GM08714 (cell line): Measurements from ENCODE around the gene PLAC8.
"Not testable (repeated sequence)": the region's sequence is repeated elsewhere in the genome, so short reads cannot be mapped to it uniquely, and the experiment has no call there.

Experiments used
- H3K4me3 ChIP-seq: fragments of 200-500 bp; sonication (Bioruptor generic); 2 replicates; pipeline ENCODE4 v1.5.1; 2014; ENCODE audit warnings: mild to moderate bottlenecking, low read length, inconsistent platforms
- ZNF274 ChIP-seq: IDR thresholded peaks from 2 replicates; pipeline ENCODE4 v1.6.1; 2012; ENCODE audit warnings: mild to moderate bottlenecking, low read depth, low read length

PLAC8 gene

DNA sequence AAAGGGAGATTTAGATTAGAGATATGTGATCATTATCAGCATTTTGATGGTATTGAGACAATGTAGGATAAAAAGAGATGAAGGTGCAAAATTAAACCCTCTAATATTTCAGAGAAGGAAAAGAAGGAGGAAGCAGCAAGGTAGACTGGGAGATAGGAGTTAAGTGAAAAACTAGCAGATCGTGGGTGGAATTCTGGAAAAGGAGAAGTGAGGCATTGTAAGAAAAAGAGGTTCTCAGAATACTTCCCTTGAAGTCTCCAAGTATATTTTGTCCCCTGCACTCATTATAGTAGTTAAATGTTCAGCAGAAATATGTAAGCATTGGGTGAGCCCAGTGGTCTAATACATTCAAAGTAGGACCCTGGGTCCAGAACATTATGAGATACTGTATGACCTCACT is 49.3 kb downstream of the PLAC8 start:
- H3K4me3 ChIP-seq: no peak overlapping the region
- no peak for TF ChIP-seq ZNF274

DNA sequence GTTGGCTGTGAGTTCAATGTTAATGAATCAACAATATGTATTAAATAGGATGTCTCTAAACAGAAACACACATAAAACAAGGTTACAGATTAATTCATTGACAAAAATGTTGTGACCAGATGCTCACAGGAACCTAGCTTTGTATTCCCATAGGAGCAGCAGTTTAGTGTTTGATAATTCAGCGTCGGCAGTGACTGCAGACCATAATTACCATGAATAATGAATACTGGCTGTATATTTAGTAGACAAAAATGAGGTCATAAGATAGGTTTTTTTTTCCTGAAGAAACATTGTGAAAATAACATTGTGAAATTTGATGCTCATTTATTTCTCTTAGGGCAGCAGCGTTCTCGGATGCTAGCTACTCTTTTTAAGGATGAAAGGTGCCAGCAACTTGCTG is 51.8 kb downstream of the PLAC8 start:
- H3K4me3 ChIP-seq: no peak overlapping the region
- TF ChIP-seq ZNF274: no peak

- no peak for TF ChIP-seq ZNF274
- no peak overlapping the region for H3K4me3 ChIP-seq
These were observed 59.6 kb downstream of the PLAC8 start for GRCh38 chr4:83054928-83055327.

DNA sequence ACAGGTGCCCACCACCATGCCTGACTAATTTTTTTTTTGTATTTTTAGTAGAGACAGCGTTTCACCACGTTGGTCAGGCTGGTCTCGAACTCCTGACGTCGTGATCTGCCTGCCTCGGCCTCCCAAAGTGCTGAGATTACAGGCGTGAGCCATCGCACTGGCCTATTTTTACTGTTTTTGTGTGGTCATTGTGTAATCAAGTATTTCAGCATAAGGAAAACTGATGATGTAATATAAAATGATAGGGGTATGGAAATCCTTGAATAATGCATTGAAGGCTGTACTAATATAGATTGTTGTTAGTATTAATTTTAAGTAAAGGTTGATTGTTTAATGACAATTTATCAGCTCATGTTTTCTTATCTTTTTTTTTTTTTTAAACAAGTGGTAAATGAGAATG is 65.7 kb downstream of the PLAC8 start:
- H3K4me3 ChIP-seq: not testable (repeated sequence)

- no peak for TF ChIP-seq ZNF274
These were observed 67.6 kb downstream of the PLAC8 start for GRCh38 chr4:83046693-83047473.

DNA sequence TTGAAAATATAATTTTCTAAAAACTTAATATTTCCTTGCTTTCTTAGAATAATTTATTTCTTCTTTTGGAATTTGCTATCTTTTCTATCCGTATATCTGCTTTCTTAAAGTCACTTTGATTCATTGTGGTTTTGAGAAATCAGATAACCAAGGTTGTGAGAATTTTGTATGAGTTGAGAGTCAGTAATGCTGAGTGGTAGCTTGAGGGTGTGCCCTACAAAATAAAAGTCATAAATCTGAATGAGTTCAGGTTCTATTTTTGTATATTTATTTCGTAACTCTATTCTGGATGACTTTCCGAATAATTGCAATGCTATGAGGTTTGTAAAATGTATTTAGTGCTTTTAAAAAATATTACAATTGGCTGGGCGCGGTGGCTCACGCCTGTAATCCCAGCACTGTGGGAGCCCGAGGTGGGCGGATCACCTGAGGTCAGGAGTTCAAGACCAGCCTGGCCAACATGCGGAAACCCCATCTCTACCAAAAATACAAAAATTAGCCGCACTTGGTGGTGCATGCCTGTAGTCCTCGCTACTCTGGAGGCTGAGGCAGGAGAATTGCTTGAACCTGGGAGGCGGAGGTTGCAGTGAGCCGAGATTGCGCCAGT is 70.6 kb downstream of the PLAC8 start:
- no peak for TF ChIP-seq ZNF274
- H3K4me3 ChIP-seq: no peak overlapping the region

More at GRCh38 chr4:83046693-83047473, 67.6 kb downstream of the PLAC8 start:
- H3K4me3 ChIP-seq: no peak overlapping the region

DNA sequence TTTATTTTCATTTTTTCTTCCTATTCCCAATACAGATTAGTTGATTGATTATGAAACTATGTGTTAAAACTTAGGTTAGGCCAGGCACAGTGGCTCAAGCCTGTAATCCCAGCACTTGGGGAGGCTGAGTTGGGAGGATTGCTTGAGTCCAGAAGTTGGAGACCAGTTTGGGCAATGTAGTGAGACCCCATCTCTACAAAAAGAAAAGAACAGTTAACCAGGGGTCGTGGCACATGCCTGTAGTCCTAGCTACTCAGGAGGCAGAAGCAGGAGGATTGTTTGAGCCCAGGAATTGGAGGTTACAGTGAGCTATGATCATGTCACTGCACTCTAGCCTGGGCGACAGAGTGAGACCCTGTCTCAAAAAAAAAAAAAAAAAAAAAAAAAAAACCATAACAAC is 71.4 kb downstream of the PLAC8 start:
- not testable (repeated sequence) for H3K4me3 ChIP-seq

- H3K4me3 ChIP-seq: no peak overlapping the region
- no peak for TF ChIP-seq ZNF274
These were observed 74.3 kb downstream of the PLAC8 start for GRCh38 chr4:83040269-83040668.
